Activated CD8-positive, alpha-beta memory T cell treated with anti-CD3 and anti-CD28 coated beads for 1 hour (primary cell): ENCODE measurements around the gene RRP1.

Experiments
- DNase-seq, 2 donors: peaks; one replicate each; pipeline ENCODE4 v3.0.0-alpha.2; 2020; ENCODE audit warnings: low read depth in 1 of 2; ENCODE audit errors: extremely low read depth in 1 of 2

Gene RRP1

DNA sequence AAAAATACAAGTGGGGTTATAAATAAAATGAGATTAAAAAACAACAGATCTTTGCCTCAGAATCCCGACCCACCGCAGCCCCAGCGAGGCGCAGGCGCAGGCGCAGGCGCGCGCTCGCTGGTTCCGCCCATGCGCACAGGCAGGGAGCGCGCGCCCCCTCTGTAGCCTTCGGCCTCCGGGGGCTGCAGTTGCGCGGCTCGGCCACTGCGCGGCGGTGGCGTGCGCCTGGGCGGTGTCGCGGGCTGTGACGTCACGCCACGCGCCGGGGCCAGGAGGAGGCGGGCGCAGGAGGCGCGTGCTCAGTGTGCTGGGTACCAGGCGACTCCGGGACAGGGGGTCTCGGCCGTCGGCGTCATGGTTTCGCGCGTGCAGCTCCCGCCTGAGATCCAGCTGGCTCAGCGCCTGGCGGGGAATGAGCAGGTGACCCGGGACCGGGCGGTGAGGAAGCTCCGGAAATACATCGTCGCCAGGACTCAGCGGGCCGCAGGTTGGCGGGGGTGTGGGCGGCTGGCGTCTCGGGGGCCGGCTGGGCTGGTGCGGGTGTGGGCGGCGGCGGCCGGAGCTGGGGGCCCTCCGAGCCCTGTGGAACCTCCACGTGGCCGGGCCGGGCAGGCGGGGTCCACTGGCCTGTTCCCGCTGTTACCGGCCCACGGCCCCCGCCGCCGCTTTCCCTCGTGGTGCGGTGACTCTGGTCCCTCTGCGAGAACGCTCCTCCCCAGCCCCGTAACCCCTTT is at the start of gene RRP1:
Gene RRP1, plus strand, starts transcription at position 302 of the 734 bp plus-strand sequence. Its CDS starts 53 bp downstream, at position 355.
- DNase-seq, result peak; percentile 77 to 94

GRCh38 chr21:43739621-43740435 is 49.5 kb upstream of the RRP1 start:
- no peak for DNase-seq

- no peak for DNase-seq
Observed at GRCh38 chr21:43740497-43741156, 48.8 kb upstream of the RRP1 start.

DNA sequence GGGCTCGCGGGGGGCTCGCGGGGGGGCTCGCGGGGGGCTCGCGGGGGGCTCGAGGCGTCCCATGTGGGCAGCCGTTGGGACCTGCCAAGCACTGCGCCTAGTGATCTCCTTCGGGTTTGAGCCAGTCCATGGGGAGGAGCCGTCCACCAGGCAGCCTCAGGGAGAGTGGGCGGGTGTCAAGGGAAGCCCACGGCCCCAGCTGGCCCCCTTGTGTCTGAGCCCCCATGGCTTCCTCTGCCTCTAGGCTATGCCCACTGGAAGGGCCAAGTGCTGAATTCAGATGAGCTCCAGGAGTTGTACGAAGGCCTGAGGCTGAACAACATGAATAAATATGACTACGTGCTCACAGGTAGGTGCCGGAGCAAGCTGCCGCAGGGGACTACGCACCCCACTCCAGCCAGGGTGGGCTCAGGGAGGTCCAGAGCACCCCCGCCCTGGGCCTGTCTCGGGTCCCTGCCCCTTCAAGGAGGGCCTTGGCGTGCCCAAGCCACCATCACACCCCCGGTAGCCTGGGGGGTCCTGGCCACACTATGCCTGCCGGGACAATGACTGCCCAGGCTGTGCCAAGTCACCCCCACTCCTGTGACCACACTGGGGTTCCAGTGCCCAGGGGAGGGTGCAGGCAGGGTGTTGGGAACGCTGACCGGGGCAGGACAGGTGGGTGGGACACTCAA is 47.8 kb upstream of the RRP1 start:
- DNase-seq, result no peak

DNA sequence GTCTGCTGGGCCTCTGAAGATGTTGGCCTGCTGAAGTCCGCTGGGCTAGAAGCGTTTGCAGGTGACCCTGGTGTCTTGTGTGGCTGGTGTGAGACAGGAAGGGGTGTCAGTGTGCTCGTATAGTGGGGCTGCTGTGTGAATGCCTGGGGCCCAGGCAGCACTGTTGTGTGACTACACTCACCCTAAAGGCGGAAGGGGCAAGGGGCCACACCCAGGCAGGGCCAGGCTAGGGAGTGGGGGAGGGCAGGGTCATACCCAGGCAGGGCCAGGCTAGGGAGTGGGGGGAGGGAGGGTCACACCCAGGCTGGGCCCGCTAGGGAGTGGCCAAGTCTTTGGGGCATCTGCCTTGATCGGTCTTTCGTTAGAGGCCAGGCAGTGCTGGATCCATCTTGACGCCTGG is 45.4 kb upstream of the RRP1 start:
- no peak for DNase-seq

DNA sequence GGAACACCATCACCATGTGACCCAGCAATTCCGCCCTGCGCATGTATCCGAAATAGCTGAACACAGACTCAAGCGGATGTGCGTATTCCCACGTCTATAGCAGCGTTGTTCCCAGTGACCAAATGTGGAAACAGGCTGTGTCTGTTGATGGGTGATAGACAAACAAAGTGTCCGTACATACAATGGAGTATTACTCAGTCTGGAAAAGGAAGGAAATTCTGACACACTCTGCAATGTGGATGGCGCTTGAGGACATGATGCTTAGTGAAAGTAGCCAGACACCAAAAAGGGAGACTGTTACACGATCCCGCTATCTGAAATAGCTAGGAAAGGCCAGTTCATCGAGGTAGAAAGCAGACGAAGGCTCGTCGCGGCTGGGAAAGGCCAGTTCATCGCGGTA is 44.7 kb upstream of the RRP1 start:
- DNase-seq, result no peak

DNA sequence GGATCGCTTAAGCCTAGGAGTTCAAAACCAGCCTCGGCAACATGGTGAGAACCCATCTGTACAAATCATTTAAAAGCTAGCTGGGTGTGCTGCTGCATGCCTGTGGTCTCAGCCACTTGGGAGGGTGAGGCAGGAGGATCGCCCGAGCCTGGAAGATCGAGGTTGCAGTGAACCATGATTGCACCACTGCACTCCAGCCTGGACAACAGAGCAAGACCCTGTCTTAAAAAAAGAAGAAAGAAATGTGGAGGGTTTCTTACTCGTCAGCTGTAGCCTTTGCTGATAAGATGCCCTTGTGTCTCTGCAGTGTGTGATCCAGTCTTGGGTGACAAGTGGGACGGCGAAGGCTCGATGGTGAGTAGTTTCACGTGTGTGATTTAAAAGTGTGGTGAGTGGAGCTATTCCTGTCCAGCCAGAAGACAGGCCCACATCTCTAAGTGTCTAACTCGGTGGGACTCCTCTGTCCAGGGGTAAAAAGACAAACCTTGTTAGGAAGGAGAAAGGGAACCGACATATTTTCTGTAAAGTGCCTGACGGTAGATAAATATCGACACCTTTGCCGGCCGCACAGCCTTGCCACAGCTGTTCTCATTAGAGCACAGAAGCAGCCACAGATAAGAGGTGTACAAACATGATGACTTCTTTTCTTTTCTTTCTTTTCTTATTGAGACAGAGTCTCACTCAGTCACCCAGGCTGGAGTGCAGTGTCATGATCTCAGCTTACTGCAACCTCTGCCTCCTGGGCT is 43.4 kb upstream of the RRP1 start:
- DNase-seq, result no peak

DNA sequence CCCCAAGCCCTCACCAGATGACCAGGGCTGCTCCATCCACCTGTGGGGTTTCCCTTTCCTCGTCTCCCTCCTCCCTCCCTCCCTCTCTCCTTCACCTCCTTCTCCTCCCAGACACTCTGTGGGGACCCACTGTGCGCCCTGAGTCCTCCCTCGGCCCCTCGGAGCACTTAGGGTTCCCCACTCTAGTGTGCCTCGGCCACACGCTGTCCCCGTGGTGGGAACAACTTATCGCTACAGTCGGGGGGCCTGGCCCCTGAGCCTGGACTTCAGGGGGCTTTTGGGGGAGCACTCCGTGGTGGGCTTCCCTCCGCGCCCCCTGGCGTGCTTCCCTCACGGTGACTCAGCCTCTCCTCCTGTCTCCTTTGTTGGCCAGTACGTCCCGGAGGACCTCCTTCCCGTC is 40.8 kb upstream of the RRP1 start:
- DNase-seq, result no peak

DNA sequence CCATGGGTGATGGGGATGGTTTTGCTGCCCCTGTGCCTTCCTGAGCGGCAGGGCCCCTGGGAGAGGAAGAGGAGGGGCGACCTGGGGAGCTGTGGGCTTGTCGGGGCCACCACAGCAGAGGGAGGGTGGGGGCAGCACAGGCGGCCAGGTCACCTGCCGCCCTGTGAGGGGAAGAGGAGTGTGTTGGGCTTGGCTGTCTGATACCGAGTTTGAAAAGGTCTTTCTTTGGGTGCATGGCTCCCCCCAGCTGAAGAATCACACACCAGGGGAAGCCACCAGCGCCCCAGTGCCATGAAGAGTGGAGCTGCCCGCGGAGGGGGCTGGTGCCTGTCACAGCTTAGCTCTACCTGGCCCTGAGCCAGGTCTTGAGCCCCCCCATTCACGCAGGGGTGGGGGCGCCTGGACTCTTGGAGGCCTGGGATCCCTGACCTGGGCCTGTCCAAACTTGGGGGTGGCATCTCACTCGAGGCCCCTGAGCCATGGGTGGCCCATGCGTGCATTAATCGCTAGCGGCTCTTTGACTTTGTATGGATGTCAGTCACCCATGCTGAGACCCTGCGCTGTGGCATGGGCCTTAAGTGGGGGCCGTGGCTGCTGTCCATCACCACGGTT is 39.6 kb upstream of the RRP1 start:
- DNase-seq, result no peak

DNA sequence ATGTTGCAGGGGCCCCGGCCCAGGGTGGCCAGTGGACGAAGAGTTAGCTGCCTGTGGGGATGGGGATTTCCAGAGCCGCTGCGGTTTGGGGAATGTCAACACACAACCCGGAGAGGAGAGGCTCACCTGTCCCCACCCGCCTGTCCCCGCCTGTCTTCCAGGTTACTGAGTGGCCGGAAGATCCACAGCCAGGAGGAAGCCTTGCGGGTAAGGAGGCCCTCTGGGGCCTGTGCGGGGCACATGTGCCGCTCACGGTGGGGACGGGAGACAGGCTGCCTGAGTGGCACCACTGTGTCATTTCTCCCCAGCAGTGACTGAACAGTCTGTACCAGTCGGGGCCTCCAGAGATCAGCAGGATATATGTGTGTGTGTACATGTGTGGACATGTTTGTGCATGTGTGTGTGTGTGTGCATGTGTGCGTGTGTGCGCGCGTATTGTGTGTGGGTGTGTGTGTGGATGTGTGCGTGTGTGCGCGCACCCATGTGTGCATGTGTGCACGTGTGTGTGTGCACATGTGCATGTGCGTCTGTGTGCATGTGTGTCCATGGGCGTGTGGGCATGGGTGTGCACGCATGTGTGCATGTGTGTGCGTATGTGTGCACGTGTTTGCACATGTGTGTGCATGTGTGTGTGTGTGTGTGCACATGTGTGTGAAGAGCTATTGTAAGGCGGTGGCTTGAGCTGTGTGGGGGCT is 38.9 kb upstream of the RRP1 start:
- DNase-seq, result no peak

DNA sequence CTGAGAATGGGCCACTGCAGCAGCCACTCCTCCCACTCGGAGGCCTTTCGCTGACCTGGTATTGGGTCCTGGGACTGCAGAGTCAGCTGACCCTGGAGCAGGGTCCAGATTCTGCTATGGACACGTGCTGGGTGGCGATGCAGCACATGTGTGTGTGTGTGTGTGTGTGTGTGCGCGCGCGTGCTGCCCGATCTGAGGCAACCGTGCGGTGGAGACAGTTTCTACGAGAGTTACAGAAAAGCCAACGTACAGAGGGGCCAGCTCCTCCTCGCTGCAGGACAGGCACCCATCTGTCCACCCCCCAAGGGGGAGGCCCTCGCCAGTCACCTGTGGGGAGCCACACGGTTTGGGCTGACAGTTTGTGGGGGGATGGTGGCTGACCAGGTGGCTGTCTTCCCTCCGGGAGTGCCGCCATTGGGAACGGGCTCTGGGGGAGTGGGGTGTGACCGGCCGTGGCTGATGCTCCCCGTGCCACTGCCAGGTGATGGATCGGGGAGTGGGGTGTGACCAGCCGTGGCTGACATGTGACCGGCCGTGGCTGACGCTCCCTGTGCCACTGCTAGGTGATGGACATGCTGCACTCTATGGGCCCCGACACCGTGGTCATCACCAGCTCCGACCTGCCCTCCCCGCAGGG is 37.3 kb upstream of the RRP1 start:
- DNase-seq, result no peak

- no peak for DNase-seq
Observed at GRCh38 chr21:43752758-43753438, 36.5 kb upstream of the RRP1 start.

DNA sequence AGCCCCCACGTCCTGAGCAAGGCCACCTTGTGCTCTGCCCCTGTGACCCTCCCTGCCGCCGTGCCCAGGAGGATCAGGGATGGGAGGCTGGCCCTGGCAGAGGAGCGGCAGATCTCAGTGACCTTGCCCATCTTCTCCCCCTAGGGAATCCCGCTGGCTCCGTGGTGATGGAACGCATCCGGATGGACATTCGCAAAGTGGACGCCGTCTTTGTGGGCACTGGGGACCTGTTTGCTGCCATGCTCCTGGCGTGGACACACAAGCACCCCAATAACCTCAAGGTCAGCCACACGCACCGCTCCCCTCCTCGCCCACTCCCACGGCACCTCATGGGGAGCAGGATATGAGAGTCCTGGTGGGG is 36.0 kb upstream of the RRP1 start:
- DNase-seq, result no peak

DNA sequence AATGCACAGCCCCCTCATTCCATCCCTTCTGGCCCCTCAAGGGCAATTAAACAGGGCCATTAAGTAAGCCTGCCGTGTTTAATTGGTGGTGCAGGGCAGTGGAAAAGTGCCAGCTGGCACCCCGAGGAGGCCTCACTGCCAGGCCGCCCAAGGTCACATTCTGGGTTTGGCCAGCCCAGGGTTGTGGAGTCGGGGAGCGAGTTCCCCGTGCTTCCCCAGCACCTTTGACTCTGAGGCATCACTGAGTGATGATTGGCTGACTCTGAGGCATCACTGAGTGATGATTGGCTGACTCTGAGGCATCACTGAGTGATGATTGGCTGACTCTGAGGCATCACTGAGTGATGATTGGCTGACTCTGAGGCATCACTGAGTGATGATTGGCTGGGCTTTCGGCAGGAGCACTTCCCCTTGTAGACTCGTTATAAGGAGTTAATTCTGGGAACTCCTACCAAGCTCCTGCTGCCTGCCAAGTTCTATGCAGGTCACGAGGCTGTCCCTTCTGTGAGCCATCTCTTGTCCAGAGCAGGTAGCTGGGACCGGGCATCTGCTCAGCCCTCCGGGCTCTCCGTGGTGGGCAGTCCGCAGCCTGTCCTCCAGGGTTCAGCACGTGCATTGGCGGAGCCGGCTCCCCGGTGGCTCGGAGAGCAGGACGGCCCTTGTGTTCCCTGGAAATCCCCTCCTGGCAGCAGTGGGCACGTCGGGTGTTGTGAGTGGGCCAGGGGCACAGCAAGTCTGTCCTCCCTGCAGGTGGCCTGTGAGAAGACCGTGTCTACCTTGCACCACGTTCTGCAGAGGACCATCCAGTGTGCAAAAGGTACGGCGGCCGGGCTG is 34.2 kb upstream of the RRP1 start:
- DNase-seq, result no peak

DNA sequence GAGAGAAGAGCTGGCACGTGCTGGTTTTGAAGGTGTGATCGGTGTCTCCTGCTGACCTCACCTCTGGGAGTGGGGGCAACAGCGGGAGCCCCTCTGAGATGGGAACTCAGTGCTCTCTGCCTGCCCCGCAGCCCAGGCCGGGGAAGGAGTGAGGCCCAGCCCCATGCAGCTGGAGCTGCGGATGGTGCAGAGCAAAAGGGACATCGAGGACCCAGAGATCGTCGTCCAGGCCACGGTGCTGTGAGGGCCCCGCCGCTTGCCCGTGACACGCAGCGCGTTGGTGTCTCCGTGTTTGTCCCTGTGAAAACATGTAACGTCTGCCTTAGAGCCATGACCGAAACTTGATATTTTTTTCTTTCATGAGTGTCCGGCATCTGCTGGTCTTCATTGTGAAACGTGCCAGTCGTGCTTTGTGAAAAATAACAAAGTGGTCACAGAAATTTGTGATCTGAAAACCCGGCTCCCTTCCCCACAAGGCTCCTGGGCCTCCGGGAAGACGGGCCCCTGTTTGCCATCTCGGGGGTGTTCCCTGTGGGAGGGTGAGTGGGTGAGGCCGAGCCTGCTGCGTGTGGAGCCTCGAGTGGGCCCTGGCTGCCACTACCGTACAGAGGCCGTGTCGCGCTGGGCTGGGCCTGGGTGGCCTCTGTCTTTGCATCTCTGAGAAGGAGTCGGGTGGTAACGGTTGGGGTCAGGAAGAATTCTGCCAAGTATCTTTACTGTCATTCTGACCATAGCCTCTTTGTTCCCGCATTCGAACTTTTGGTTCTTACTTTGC is 33.4 kb upstream of the RRP1 start:
- DNase-seq, result no peak

- DNase-seq, result no peak
Observed at GRCh38 chr21:43757601-43758000, 31.8 kb upstream of the RRP1 start.

- DNase-seq, result no peak
Observed at GRCh38 chr21:43758111-43758641, 31.2 kb upstream of the RRP1 start.
